ENCODE measurements around the gene PSMA2.

PSMA2 gene

DNA sequence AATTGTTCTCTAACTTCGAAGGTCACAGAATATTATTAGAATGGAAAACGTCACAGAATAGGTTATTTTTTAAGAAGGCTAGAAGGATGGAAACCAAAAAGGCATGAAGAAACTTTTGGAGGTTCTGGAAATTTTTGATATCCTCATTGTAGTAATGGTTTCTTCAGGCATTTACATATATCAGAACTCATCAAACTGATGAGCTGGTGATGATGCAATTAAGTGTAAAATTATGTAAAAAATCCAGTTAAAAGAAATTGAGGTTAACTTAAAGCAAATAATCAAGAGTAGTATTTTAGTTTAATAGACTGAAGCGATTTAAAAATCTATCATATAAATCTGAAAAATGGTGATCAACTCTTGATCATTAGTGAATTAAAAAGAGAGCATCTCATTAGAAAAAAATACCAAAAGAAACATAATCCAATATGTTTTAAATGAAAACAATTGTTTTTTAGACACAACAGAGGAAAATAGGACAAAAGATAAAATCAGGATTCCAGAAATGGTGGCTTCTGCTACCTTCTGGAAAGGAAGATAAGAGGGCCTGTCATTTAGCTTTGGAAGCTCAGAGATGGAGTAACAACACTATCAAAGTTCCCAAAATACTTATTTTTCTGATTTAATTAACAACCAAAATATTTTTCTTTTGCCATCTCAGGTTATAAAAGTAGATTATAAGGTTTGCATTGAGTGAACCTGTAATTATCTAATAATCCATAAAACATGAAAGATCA, 9.8 kb downstream of the PSMA2 start:
- no peak overlapping the region for H3K27ac Mint-ChIP-seq
- no peaks in the 10 kb centered on the region for H3K9me3 Mint-ChIP-seq
- DNase-seq, result no peak
- H3K4me3 Mint-ChIP-seq, result no peak overlapping the region
- no peaks in the 10 kb centered on the region for H3K27me3 Mint-ChIP-seq (ENCODE audit: low read depth, poor library complexity)
- H3K4me1 Mint-ChIP-seq, result no peaks in the 10 kb centered on the region
- H3K36me3 Mint-ChIP-seq (ENCODE audit: low read depth), result peaks cover 66% of the 10 kb centered on the region
- TF ChIP-seq, protein P1, sequence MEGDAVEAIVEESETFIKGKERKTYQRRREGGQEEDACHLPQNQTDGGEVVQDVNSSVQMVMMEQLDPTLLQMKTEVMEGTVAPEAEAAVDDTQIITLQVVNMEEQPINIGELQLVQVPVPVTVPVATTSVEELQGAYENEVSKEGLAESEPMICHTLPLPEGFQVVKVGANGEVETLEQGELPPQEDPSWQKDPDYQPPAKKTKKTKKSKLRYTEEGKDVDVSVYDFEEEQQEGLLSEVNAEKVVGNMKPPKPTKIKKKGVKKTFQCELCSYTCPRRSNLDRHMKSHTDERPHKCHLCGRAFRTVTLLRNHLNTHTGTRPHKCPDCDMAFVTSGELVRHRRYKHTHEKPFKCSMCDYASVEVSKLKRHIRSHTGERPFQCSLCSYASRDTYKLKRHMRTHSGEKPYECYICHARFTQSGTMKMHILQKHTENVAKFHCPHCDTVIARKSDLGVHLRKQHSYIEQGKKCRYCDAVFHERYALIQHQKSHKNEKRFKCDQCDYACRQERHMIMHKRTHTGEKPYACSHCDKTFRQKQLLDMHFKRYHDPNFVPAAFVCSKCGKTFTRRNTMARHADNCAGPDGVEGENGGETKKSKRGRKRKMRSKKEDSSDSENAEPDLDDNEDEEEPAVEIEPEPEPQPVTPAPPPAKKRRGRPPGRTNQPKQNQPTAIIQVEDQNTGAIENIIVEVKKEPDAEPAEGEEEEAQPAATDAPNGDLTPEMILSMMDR (IDR thresholded peaks at IDR 0.05), result no peak

DNA sequence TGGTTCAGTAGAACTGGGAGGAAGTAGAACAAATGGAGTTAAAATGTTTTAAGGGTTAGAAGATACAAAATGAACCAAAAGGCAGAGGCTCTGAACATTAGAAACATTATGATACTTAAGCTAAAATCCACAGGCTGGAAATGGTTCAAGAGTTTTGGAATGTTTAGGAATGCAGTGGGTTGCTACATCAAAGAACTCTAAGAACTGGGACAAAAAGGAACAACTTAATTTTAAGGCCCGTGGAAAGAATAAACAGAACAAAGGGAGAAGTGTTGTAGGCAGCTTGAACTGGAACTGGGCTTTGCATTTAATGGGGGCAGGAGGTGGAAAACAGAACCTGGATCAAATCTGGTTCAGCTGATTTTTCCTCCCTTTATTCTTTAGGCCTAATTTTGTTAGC, 16.6 kb downstream of the PSMA2 start:
- TF ChIP-seq, protein P1 (IDR thresholded peaks at IDR 0.05), result no peak
- Mint-ChIP-seq H3K9me3 (no peaks in the 10 kb centered on the region), H3K4me1 (peaks cover 28% of the 10 kb centered on the region), H3K4me3 (no peak overlapping the region), H3K27ac (no peak overlapping the region), H3K27me3 (ENCODE audit: low read depth, poor library complexity) (no peaks in the 10 kb centered on the region), H3K36me3 (ENCODE audit: low read depth) (peaks cover 62% of the 10 kb centered on the region)
- DNase-seq, result no peak

DNA sequence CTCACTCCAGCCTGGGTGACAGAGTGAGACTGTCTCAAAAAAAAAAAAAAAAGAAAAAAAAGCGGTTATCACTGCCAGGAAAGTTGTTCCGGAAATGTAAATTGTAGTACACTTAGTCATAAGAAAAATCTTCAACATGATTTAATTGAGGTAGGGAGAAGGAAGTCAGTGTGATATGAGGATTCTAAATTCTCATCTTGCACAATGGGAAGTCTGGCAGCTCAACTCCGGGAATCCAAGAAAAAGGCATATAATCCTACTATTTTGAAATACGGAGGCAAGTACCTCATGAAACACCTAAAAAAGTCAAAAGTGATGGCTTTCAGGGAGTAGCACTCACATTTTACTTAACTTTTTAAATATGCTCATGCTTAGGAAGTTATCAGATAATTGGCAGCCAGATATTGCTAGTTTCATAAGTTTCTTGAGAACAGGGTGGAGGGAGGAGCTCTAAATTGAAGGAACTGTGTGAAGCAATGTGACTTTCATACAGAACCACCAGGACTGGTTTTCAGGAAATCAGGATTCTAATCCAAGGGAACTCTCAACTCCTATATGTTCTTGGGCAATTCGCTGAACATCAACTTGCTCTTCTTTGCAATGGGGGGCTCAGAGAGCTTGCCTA, 17.4 kb downstream of the PSMA2 start:
- TF ChIP-seq, protein P1 (IDR thresholded peaks at IDR 0.05), result no peak

DNA sequence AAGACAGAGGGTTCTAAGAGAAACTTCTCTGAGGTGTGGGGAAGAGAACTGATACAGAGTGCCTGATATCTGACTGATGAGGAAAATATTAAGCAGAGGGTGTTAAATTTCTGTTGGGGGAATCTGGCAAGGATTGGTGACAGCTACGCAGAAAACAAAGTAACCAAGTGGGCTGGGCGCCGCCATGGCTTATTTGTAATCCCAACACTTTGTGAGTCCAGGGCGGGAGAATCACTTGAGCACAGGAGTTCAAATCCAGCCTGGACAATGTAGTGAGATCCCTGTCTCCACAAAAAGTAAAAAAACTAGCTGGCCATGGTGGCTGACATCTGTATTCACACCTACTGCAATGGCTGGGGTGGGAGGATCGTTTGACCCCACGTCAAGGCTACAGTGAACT, 18.0 kb downstream of the PSMA2 start:
- Mint-ChIP-seq H3K36me3 (ENCODE audit: low read depth) (peaks cover 61% of the 10 kb centered on the region), H3K4me1 (peaks cover 37% of the 10 kb centered on the region), H3K9me3 (no peaks in the 10 kb centered on the region), H3K27me3 (ENCODE audit: low read depth, poor library complexity) (no peaks in the 10 kb centered on the region), H3K4me3 (no peak overlapping the region), H3K27ac (no peak overlapping the region)
- no peak for DNase-seq
- TF ChIP-seq, protein P1 (IDR thresholded peaks at IDR 0.05), result no peak

More for the DNA sequence above, 17.4 kb downstream of the PSMA2 start:
- H3K4me3 Mint-ChIP-seq, result no peak overlapping the region
- H3K36me3 Mint-ChIP-seq (ENCODE audit: low read depth), result peaks cover 62% of the 10 kb centered on the region
- H3K27ac Mint-ChIP-seq, result peak overlapping the region; percentile 48
- H3K27me3 Mint-ChIP-seq (ENCODE audit: low read depth, poor library complexity), result no peaks in the 10 kb centered on the region
- peaks cover 36% of the 10 kb centered on the region for H3K4me1 Mint-ChIP-seq
- no peaks in the 10 kb centered on the region for H3K9me3 Mint-ChIP-seq
- no peak for DNase-seq

DNA sequence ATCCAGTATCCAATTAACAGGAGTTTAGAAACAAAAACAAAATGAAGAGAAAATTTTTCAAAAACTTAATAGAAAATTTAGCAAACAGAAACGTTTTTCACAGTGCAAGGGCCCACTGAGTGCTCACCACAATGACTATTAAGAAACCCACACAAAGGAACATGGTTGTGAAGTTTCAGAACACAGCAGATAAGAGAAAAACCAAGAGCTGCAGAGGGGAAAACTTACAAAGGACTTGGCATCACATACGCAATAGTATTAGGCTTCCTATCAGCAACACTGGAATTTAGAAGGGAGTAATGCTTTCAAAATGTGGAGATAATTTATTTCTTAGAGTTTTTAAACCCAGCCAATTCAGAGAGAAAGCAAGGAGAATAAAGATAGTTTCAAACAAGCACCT, 18.4 kb downstream of the PSMA2 start:
- DNase-seq, result no peak
- H3K4me1 Mint-ChIP-seq, result peaks cover 37% of the 10 kb centered on the region
- TF ChIP-seq, protein P1 (IDR thresholded peaks at IDR 0.05), result no peak

More for the DNA sequence above, 18.4 kb downstream of the PSMA2 start:
- Mint-ChIP-seq H3K9me3 (no peaks in the 10 kb centered on the region), H3K27ac (no peak overlapping the region), H3K27me3 (ENCODE audit: low read depth, poor library complexity) (no peaks in the 10 kb centered on the region), H3K4me3 (no peak overlapping the region), H3K36me3 (ENCODE audit: low read depth) (peaks cover 59% of the 10 kb centered on the region)

Data from nephron progenitor cell (in vitro differentiated cells).